Thymus (tissue), 11 donors: ENCODE data around the gene ZNF337. TPM values are rescaled to one million over a fixed set of nuclear protein-coding genes. Genes with fewer than 3 reads are reported as not detected.
"Not testable (repeated sequence)": the region's sequence is repeated elsewhere in the genome, so short reads cannot be mapped to it uniquely, and the experiment has no call there.

Experiments
- DNase-seq, 9 donors: peaks; one replicate each; pipeline ENCODE4 v3.0.0-alpha.2; 2013; ENCODE audit warnings: low spot score in 9 of 9, low read depth in 6 of 9, missing footprints in 1 of 9
- H3K27ac ChIP-seq, 2 donors: one replicate each; pipeline ENCODE4 v1.5.1; 2013; ENCODE audit warnings: control low read depth in 1 of 2, low read depth in 1 of 2, low read length in 1 of 2, mild to moderate bottlenecking in 1 of 2, moderate library complexity in 1 of 2
- H3K27me3 ChIP-seq, 2 donors: one replicate each; pipeline ENCODE4 v1.5.1; 2013; ENCODE audit warnings: low read length in 1 of 2; ENCODE audit not compliant: control insufficient read depth in 2 of 2, insufficient read depth in 1 of 2
- H3K36me3 ChIP-seq, 2 donors: one replicate each; pipeline ENCODE4 v1.5.1; 2013; ENCODE audit warnings: low read length in 1 of 2, mild to moderate bottlenecking in 1 of 2, moderate library complexity in 1 of 2; ENCODE audit not compliant: control insufficient read depth in 2 of 2, insufficient read depth in 2 of 2
- H3K4me1 ChIP-seq, 2 donors: one replicate each; pipeline ENCODE4 v1.5.1; 2013; ENCODE audit warnings: low read length in 2 of 2; ENCODE audit not compliant: control insufficient read depth in 2 of 2, insufficient read depth in 2 of 2
- H3K4me3 ChIP-seq, 2 donors: one replicate each; pipeline ENCODE4 v1.5.1; 2013; ENCODE audit warnings: low read length in 2 of 2, control low read depth in 1 of 2, mild to moderate bottlenecking in 1 of 2
- H3K9me3 ChIP-seq, 2 donors: one replicate each; pipeline ENCODE4 v1.5.1; 2013; ENCODE audit warnings: low read length in 1 of 2, mild to moderate bottlenecking in 1 of 2; ENCODE audit not compliant: control insufficient read depth in 2 of 2, insufficient read depth in 1 of 2
- WGBS: extraction: QIAGEN DNeasy Blood & Tissue Kit; methylation state at CpG from one replicate; pipeline ENCODE4 v1.1.7; 2013; 5-methylcytosine and 5-hydroxymethylcytosine counted together
- polyA plus RNA-seq: library from polyadenylated mRNA; stranded (reverse); fragments of 200-250 nt; gene quantifications from one replicate; pipeline ENCODE4 v1.2.3, GENCODE V29; 2013
- total RNA-seq: library from RNA; stranded (reverse); fragments of 120-200 nt; gene quantifications from one replicate; pipeline ENCODE4 v1.2.4, GENCODE V29; 2013
- donor health status: healthy.

Gene ZNF337
- total and polyA plus RNA-seq, 2 donors: 16.9 to 35.6 TPM

DNA sequence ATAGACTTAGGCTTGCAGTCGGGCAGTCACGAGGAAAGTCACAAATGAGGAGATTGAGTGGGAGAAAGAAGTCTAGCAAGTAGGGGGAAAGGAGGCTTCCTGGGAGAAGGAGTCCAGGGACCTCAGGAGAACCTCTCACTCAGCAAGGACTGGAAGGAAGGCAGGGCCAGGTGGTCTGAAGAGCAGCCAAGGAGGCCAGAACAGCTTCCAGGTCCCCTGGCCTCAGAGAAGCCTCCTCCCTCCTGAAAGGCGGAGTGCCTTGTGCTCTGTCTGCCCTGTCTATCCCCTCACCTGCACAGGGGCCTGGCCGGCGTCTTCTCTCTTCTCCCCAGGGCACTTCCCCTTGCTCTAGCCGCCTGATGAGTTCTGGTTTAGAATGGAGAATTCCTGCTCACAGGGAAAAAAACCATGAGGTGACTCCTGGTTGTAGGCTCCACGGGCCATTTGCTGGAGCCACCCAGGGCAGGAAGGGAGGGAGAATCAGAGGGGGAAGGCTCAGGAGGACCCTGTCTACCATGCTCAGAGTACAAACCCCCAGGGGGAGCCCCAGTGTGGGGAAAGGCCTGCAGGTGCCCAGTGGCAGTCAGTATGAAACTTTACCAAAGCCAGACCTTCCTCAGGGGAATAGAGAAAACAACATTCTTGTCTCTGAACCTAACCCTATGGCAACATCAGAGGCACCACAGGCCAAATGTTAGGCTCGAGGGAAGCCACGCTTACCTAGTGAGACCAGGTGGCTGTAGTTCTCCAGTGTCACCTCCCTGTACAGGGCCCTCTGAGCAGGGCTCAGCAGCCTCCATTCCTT lies 11.2 kb downstream of the ZNF337 start:
- no peaks in the 10 kb centered on the region for H3K27me3 ChIP-seq
- peak overlapping the region; percentile 80 to 87 for H3K27ac ChIP-seq
- H3K4me1 ChIP-seq: peaks cover 29 to 30% of the 10 kb centered on the region in 2 donors
- 76% methylated on average over 9 of the region's 9 CpGs for whole genome bisulfite sequencing
- peaks cover 15 to 16% of the 10 kb centered on the region in 2 donors for H3K36me3 ChIP-seq
- H3K4me3 ChIP-seq: no peak overlapping the region
- peak in 2 of 9 donors; percentile 36 to 67 for DNase-seq
- H3K9me3 ChIP-seq: no peaks in the 10 kb centered on the region

DNA sequence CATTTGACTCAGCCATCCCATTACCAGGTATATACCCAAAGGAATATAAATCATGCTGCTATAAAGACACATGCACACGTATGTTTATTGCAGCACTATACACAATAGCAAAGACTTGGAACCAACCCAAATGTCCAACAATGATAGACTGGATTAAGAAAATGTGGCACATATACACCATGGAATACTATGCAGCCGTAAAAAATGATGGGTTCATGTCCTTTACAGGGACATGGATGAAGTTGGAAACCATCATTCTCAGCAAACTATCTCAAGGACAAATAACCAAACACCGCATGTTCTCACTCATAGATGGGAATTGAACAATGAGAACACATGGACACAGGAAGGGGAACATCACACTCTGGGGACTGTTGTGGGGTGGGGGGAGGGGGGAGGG lies 12.8 kb downstream of the ZNF337 start:
- 95% methylated on average over 3 of the region's 3 CpGs for WGBS
- peaks cover 15 to 16% of the 10 kb centered on the region in 2 donors for H3K36me3 ChIP-seq
- not testable (repeated sequence) for H3K9me3 ChIP-seq, DNase-seq, H3K4me3 ChIP-seq, H3K27ac ChIP-seq, H3K27me3 ChIP-seq
- H3K4me1 ChIP-seq: peaks cover 21 to 23% of the 10 kb centered on the region in 2 donors

DNA sequence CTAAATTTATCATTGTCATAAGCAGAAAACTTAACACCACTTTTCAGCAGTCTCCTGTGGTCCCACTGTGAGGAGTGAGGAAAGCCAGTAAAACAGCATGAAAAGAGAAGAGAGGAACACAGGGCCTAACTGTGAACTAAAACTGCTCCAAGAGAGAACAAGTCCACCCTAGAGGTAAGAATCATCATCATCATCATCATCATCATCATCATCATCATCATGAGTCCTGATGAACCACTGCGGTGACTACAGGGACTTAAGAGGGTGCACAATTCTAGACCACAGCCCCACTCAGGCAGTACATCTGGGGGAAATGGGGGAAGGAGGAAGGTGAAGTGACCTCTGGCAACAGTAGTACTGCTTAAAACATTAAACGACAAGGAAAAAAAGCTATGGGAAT lies 13.6 kb downstream of the ZNF337 start:
- WGBS: 94% methylated on average over 2 of the region's 2 CpGs
- Histone ChIP-seq H3K27me3 (no peaks in the 10 kb centered on the region), H3K4me3 (no peak overlapping the region), H3K36me3 (peaks cover 21 to 22% of the 10 kb centered on the region in 2 donors), H3K4me1 (peaks cover 21 to 23% of the 10 kb centered on the region in 2 donors), H3K27ac (no peak overlapping the region), H3K9me3 (no peaks in the 10 kb centered on the region)
- no peak for DNase-seq

DNA sequence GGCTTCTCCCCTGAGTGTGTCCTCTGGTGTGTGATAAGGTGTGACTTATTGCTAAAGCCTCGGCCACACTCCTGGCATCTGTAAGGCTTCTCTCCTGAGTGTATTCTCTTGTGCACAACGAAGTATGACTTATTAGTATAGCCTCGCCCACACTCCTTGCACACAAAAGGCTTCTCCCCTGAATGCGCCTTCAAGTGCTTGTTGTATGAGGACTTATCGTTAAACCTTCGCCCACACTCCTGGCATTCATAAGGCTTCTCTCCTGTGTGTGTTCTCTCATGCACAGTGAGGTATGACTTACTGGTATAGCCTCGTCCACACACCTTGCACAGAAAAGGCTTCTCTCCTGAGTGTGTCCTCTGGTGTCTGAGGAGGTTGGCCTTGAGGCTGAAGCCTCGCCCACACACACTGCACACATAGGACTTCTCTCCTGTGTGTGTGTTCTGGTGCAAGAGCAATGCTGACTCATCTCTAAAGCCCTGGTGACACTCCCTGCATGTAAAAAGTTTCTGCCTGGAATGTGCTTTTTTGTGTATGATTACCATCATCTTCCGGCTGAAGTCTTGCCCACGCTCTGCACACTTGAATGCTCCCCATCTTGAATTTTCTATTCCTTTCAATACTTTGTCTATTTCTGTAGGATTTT lies 20.4 kb downstream of the ZNF337 start:
- 98% methylated on average over 10 of the region's 10 CpGs for WGBS
- Histone ChIP-seq H3K27me3 (no peaks in the 10 kb centered on the region), H3K9me3 (no peaks in the 10 kb centered on the region), H3K27ac (no peak overlapping the region), H3K4me3 (no peak overlapping the region), H3K4me1 (no peaks in the 10 kb centered on the region), H3K36me3 (peaks cover 51 to 67% of the 10 kb centered on the region in 2 donors)
- DNase-seq: no peak

DNA sequence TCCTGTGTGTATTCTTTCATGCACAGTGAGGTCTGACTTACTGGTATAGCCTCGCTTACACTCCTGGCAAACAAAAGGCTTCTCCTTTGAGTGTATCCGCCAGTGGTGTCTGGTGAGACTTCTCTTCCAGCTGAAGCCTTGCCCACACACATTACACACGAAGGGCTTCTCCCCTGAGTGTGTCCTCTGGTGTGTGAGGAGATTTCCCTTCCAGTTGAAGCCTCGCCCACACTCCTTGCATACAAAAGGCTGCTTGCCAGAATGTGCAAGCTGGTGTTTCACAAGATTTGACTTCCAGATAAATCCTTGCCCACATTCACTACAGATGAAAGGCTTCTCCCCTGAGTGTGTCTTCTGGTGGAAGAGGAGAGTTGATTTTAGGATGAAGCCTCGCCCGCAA lies 21.5 kb downstream of the ZNF337 start:
- 97% methylated on average over 6 of the region's 6 CpGs for WGBS

DNA sequence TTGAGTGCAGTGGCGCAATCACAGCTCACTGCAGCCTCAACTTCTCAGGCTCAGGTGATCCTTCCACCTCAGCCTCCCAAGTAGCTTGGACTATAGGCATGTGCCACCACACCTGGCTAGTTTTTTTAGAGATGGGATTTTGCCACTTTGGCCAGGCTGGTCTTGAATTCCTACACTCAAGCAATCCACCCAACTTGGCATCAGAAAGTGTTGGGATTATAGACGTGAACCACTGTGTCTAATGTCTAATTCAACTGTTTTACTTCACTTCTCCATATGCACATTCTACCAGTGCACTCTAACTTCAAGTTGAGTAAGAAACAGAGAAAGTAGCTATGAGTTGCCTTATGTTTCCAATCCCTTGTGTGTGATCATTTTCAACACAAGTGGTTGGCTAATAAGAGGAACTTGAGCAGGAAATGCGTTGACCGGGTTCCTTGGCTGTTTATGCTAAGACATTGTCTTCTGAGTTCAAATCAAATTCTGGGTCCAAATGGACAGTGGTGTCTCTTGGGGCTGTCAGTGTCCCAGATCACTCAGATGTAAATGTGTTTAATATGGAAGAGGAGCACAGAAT lies 23.9 kb downstream of the ZNF337 start:
- no peaks in the 10 kb centered on the region for H3K9me3 ChIP-seq
- no peak for DNase-seq
- no peak overlapping the region for H3K4me3 ChIP-seq
- H3K4me1 ChIP-seq: peaks cover 9 to 13% of the 10 kb centered on the region in 2 donors
- 94% methylated on average over 4 of the region's 4 CpGs for WGBS
- peaks cover 41 to 49% of the 10 kb centered on the region in 2 donors for H3K36me3 ChIP-seq
- H3K27me3 ChIP-seq: no peaks in the 10 kb centered on the region
- H3K27ac ChIP-seq: no peak overlapping the region

More for the DNA sequence above, 21.5 kb downstream of the ZNF337 start:
- Histone ChIP-seq H3K36me3 (peaks cover 45 to 59% of the 10 kb centered on the region in 2 donors), H3K27me3 (no peaks in the 10 kb centered on the region), H3K4me1 (peaks cover 0 to under 1% of the 10 kb centered on the region in 2 donors), H3K4me3 (no peak overlapping the region), H3K27ac (no peak overlapping the region), H3K9me3 (no peaks in the 10 kb centered on the region)
- DNase-seq: no peak

DNA sequence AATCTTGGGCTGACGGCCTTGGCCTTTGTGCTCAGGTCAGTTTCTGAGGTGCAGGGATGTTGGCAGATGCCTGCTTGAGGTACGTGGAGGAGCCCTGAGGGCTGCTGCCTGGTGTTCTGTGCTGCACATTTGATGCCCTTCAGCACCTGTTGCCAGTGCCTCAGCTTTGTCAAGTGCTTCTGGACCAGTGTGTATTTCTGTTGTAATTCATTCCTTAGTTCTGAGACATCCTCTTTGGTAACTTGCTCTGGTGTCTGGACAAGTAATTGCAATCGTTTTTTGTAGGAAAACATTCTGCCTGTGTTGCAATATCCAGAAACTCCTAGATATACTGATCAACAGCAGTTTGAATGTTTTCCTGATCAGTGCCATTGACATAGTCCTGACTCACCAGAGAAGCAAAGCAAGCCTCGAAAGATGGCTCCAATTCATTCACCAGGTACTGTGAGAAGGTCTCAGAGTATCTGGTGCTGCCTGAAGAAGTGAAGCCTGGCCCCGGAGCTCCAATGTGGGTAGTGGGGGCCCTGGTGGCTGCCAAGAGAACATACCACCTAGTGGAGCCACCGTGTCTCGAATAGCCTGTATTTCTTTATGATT lies 26.7 kb downstream of the ZNF337 start:
- 93% methylated on average over 7 of the region's 7 CpGs for WGBS
- Histone ChIP-seq H3K4me3 (no peak overlapping the region), H3K4me1 (peaks cover 9 to 13% of the 10 kb centered on the region in 2 donors), H3K27me3 (no peaks in the 10 kb centered on the region), H3K36me3 (peaks cover 20 to 25% of the 10 kb centered on the region in 2 donors), H3K9me3 (no peaks in the 10 kb centered on the region), H3K27ac (peak overlapping the region in 1 of 2 donors; percentile 36)
- peak in 1 of 9 donors; percentile 40 for DNase-seq

DNA sequence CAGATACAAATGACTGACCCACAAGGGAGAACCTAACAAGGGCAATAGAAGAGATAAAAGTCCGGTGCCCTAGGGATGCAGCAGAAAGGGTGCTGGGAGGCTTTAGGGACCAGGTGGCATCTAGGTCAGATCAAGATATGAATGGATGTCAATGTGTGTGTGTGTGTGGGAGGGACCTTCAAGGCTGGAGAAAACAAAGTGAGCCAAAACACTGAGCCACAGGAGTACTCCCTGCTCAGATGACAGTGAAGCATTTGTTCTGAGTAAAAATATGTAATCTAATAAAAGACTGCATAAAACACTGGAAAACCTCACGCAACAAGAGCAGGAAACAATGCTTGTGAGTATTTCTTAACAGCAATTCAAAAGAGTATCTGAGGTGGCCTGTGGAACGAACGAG lies 28.2 kb downstream of the ZNF337 start:
- Histone ChIP-seq H3K27me3 (no peaks in the 10 kb centered on the region), H3K27ac (no peak overlapping the region), H3K4me3 (no peak overlapping the region), H3K9me3 (no peaks in the 10 kb centered on the region), H3K4me1 (peaks cover 9 to 13% of the 10 kb centered on the region in 2 donors), H3K36me3 (peaks cover 9 to 12% of the 10 kb centered on the region in 2 donors)
- WGBS: 96% methylated on average over 4 of the region's 4 CpGs
- DNase-seq: peak in 1 of 9 donors; percentile 31

DNA sequence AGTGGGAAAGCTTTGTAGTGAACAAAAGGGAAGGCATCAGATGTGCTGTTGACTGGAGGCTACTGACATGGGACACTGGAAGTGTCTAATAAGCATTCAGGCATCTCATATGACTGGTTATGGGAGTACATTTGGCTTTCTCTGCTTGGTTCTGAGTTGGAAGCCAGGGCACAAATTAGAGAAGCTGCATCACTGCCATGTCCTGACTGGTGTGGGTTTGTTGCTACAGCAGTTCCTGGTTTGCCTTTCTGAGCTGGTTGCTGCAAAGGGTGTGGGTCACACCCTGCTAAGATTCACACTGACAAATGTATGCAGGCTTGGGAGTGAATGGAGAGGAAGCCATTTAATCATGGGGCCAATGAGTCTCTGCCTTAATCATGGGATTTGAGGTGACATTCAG lies 36.7 kb downstream of the ZNF337 start:
- Histone ChIP-seq H3K36me3 (no peaks in the 10 kb centered on the region), H3K4me3 (no peak overlapping the region), H3K27me3 (no peaks in the 10 kb centered on the region), H3K4me1 (peaks cover 0 to 6% of the 10 kb centered on the region in 2 donors), H3K27ac (no peak overlapping the region), H3K9me3 (no peaks in the 10 kb centered on the region)
- no peak for DNase-seq
